ENCODE data around the gene DYNLT5. TPM values are rescaled to one million over a fixed set of nuclear protein-coding genes. Genes with fewer than 3 reads are reported as not detected.

Gene DYNLT5
- total RNA-seq, 2 donors from 2014 or later, result 1.2 to 8.3 TPM

- H3K4me3 ChIP-seq (ENCODE audit: low read length), result no peak overlapping the region
- peaks cover 2% of the 10 kb centered on the region for H3K27me3 Mint-ChIP-seq (ENCODE audit: insufficient read depth)
- 83 to 89% methylated on average over 1 of the region's 1 CpG for WGBS, 2 experiments (ENCODE audit: insufficient coverage in 1 of 2, insufficient read length in 1 of 2)
- H3K27ac ChIP-seq (ENCODE audit: low read depth, low read length), result no peak overlapping the region
- H3K4me1 ChIP-seq (ENCODE audit: control insufficient read depth, insufficient read depth, low read length), result no peaks in the 10 kb centered on the region
- TF ChIP-seq, protein P1, sequence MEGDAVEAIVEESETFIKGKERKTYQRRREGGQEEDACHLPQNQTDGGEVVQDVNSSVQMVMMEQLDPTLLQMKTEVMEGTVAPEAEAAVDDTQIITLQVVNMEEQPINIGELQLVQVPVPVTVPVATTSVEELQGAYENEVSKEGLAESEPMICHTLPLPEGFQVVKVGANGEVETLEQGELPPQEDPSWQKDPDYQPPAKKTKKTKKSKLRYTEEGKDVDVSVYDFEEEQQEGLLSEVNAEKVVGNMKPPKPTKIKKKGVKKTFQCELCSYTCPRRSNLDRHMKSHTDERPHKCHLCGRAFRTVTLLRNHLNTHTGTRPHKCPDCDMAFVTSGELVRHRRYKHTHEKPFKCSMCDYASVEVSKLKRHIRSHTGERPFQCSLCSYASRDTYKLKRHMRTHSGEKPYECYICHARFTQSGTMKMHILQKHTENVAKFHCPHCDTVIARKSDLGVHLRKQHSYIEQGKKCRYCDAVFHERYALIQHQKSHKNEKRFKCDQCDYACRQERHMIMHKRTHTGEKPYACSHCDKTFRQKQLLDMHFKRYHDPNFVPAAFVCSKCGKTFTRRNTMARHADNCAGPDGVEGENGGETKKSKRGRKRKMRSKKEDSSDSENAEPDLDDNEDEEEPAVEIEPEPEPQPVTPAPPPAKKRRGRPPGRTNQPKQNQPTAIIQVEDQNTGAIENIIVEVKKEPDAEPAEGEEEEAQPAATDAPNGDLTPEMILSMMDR (conservative IDR thresholded peaks at IDR 0.05), result no peak
- no peak for DNase-seq
- H3K4me1 Mint-ChIP-seq, result peaks cover 2% of the 10 kb centered on the region
- no peaks in the 10 kb centered on the region for H3K9me3 ChIP-seq (ENCODE audit: control insufficient read depth, low read length)
- no peak overlapping the region for H3K9ac ChIP-seq (ENCODE audit: extremely low read depth, low read length, poor library complexity, severe bottlenecking)
- H3K4me3 Mint-ChIP-seq, result no peak overlapping the region
- peaks cover 4% of the 10 kb centered on the region for H3K9me3 Mint-ChIP-seq
- H3K27ac Mint-ChIP-seq, result no peak overlapping the region
- peaks cover 3% of the 10 kb centered on the region for H3K27me3 ChIP-seq (ENCODE audit: control insufficient read depth, insufficient read depth, low read length, poor library complexity, severe bottlenecking)
- H3K36me3 Mint-ChIP-seq (ENCODE audit: low read depth), result no peaks in the 10 kb centered on the region
- no peaks in the 10 kb centered on the region for H3K36me3 ChIP-seq (ENCODE audit: control insufficient read depth, insufficient read depth, low read length)
Observed at GRCh38 chr1:66760506-66760905, 8.2 kb downstream of the DYNLT5 start.

DNA sequence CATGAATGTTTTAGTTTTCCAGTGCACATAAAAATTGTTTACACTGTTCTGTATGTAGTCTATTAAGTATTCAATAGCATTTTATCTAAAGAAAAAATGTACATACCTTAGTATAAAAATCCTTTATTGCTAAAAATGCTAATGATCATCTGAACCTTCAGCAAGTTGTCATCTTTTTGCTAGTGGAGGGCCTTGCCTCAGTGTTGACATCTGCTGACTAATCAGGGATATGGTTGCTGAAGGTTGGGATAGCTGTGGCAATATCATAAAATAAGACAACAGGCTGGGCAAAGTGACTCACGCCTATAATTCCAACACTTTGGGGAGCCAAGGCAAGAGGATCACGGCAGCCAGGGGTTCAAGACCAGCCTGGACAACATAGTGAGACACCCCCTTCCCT, 9.0 kb downstream of the DYNLT5 start:
- no peak overlapping the region for H3K4me3 Mint-ChIP-seq
- 94% methylated on average over 2 of the region's 2 CpGs; no CpG with 5 or more reads in 1 of the 2 experiments for WGBS, 2 experiments (ENCODE audit: insufficient coverage in 1 of 2, insufficient read length in 1 of 2)
- Histone ChIP-seq H3K36me3 (ENCODE audit: control insufficient read depth, insufficient read depth, low read length) (no peaks in the 10 kb centered on the region), H3K9ac (ENCODE audit: extremely low read depth, low read length, poor library complexity, severe bottlenecking) (no peak overlapping the region), H3K27ac (ENCODE audit: low read depth, low read length) (no peak overlapping the region), H3K4me3 (ENCODE audit: low read length) (no peak overlapping the region), H3K27me3 (ENCODE audit: control insufficient read depth, insufficient read depth, low read length, poor library complexity, severe bottlenecking) (no peaks in the 10 kb centered on the region), H3K9me3 (ENCODE audit: control insufficient read depth, low read length) (no peaks in the 10 kb centered on the region), H3K4me1 (ENCODE audit: control insufficient read depth, insufficient read depth, low read length) (no peaks in the 10 kb centered on the region)
- TF ChIP-seq, protein P1 (conservative IDR thresholded peaks at IDR 0.05), result no peak
- no peaks in the 10 kb centered on the region for H3K36me3 Mint-ChIP-seq (ENCODE audit: low read depth)
- peaks cover 4% of the 10 kb centered on the region for H3K9me3 Mint-ChIP-seq
- no peak for DNase-seq
- H3K27ac Mint-ChIP-seq, result no peak overlapping the region
- H3K27me3 Mint-ChIP-seq (ENCODE audit: insufficient read depth), result peaks cover 2% of the 10 kb centered on the region
- H3K4me1 Mint-ChIP-seq, result peaks cover 2% of the 10 kb centered on the region

DNA sequence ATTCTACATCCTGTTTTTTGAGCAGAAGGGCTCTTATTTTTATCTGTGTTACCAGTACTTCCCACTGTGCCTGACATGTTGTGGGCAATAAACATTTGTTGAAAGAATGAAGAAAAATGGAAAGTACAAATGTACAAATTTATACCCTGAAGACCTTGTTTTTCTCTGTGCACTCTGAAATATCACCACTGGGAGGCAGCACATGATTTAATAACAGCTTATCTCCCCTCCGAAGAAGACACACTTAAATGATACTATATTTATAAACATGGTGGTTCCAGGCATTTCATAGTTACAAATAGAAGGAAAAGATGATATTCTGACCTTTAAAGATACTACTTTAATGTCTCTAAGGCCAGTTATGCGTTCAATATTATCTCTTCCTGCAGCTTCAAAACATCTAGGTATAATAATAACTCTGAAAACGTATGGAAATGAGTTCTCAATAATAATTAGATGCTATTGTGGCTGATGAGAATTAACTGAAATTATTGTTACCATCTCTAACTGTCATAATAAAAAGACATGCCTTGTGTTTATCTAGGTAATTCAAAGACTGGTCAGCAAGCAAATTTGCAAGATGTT, 12.8 kb downstream of the DYNLT5 start:
- Histone ChIP-seq H3K36me3 (ENCODE audit: control insufficient read depth, insufficient read depth, low read length) (no peaks in the 10 kb centered on the region), H3K9ac (ENCODE audit: extremely low read depth, low read length, poor library complexity, severe bottlenecking) (no peak overlapping the region), H3K27ac (ENCODE audit: low read depth, low read length) (no peak overlapping the region), H3K4me1 (ENCODE audit: control insufficient read depth, insufficient read depth, low read length) (no peaks in the 10 kb centered on the region), H3K4me3 (ENCODE audit: low read length) (no peak overlapping the region), H3K9me3 (ENCODE audit: control insufficient read depth, low read length) (no peaks in the 10 kb centered on the region), H3K27me3 (ENCODE audit: control insufficient read depth, insufficient read depth, low read length, poor library complexity, severe bottlenecking) (no peaks in the 10 kb centered on the region)
- no peaks in the 10 kb centered on the region for H3K27me3 Mint-ChIP-seq (ENCODE audit: insufficient read depth)
- no peaks in the 10 kb centered on the region for H3K36me3 Mint-ChIP-seq (ENCODE audit: low read depth)
- no peak overlapping the region for H3K4me3 Mint-ChIP-seq
- DNase-seq, result peak; percentile 69
- H3K27ac Mint-ChIP-seq, result no peak overlapping the region
- H3K9me3 Mint-ChIP-seq, result peaks cover 4% of the 10 kb centered on the region
- TF ChIP-seq, protein P1 (conservative IDR thresholded peaks at IDR 0.05), result peak; percentile 86
- no peaks in the 10 kb centered on the region for H3K4me1 Mint-ChIP-seq
- WGBS, 2 experiments (ENCODE audit: insufficient coverage in 1 of 2, insufficient read length in 1 of 2), result 40% methylated on average over 3 of the region's 3 CpGs; no CpG with 5 or more reads in 1 of the 2 experiments
